Lower leg skin (tissue), 4 donors: ENCODE measurements around the gene PNMA6E. TPM values are rescaled to one million over a fixed set of nuclear protein-coding genes. Genes with fewer than 3 reads are reported as not detected.

Experiments
- DNase-seq, 2 donors: peaks; one replicate each; pipeline ENCODE4 v3.0.0-alpha.2; 2019; ENCODE audit warnings: low spot score in 2 of 2
- H3K4me3 ChIP-seq: fragments of 200-600 bp; sonication (generic); 2 replicates; pipeline ENCODE4 v1.5.1; 2017; ENCODE audit warnings: mild to moderate bottlenecking, low read depth; ENCODE audit not compliant: poor library complexity, severe bottlenecking
- CTCF ChIP-seq, 3 donors: fragments of 450-650 bp; IDR thresholded peaks; one replicate each; pipeline ENCODE4 v1.5.1; 2016; ENCODE audit warnings: antibody characterized with exemption in 3 of 3, mild to moderate bottlenecking in 3 of 3, moderate library complexity in 2 of 3
- POLR2A ChIP-seq, 2 donors: fragments of 450-650 bp; IDR thresholded peaks; one replicate each; pipeline ENCODE4 v1.6.1; 2016 to 2017; ENCODE audit warnings: antibody characterized with exemption in 2 of 2, mild to moderate bottlenecking in 1 of 2, moderate library complexity in 1 of 2
- WGBS, 2 donors: methylation state at CpG; one replicate each; pipeline ENCODE4 v1.1.5; 2018; 5-methylcytosine and 5-hydroxymethylcytosine counted together
- intact Hi-C: fragments of 100-400 bp; cut with DNase I; formaldehyde crosslinking; loops from one replicate; pipeline ENCODE4 v1.15.0; 2023; ENCODE audit warnings: low total_unique reads
- total RNA-seq, 4 donors: library from RNA; depleted of rRNA; stranded (reverse); fragments of >200 nt; gene quantifications; one replicate each; pipeline ENCODE4 v1.1.0, GENCODE V29; 2016

Gene PNMA6E
- total RNA-seq, 4 donors from 2014 or later: 0.13 to 0.20 TPM; not detected in 2

- no peak for TF ChIP-seq CTCF (IDR thresholded peaks at IDR 0.05)
- TF ChIP-seq POLR2A (IDR thresholded peaks at IDR 0.05): no peak
- 86 to 90% methylated on average over 19 to 28 of the region's 30 CpGs for WGBS, 2 donors
- H3K4me3 ChIP-seq: no peak overlapping the region
Measured at GRCh38 chrX:153409414-153410101, 8.4 kb upstream of the PNMA6E start.

GRCh38 chrX:153408871-153409351 is 7.8 kb upstream of the PNMA6E start:
- 84 to 86% methylated on average over 5 to 9 of the region's 12 CpGs for WGBS, 2 donors
- intact Hi-C loops: no loop called here
- H3K4me3 ChIP-seq: no peak overlapping the region
- DNase-seq: no peak
- TF ChIP-seq POLR2A (IDR thresholded peaks at IDR 0.05) (no peak), CTCF (IDR thresholded peaks at IDR 0.05) (no peak)

More at GRCh38 chrX:153409414-153410101, 8.4 kb upstream of the PNMA6E start:
- intact Hi-C loops: no loop called here
- no peak for DNase-seq

GRCh38 chrX:153408221-153408721 is 7.1 kb upstream of the PNMA6E start:
- H3K4me3 ChIP-seq: no peak overlapping the region
- TF ChIP-seq POLR2A (IDR thresholded peaks at IDR 0.05): no peak
- no peak for TF ChIP-seq CTCF (IDR thresholded peaks at IDR 0.05)
- no peak for DNase-seq
- intact Hi-C loops: no loop called here
- WGBS, 2 donors: 79 to 82% methylated on average over 3 to 10 of the region's 10 CpGs

- 60 to 73% methylated on average over 1 to 3 of the region's 3 CpGs for WGBS, 2 donors
- TF ChIP-seq CTCF (IDR thresholded peaks at IDR 0.05) (no peak), POLR2A (IDR thresholded peaks at IDR 0.05) (no peak)
- H3K4me3 ChIP-seq: no peak overlapping the region
- intact Hi-C loops: no loop called here
- no peak for DNase-seq
Measured at GRCh38 chrX:153407736-153408135, 6.6 kb upstream of the PNMA6E start.

GRCh38 chrX:153406903-153407302 is 5.8 kb upstream of the PNMA6E start:
- 47 to 72% methylated on average over 4 to 7 of the region's 7 CpGs for WGBS, 2 donors
- intact Hi-C loops: no loop called here
- no peak for TF ChIP-seq CTCF (IDR thresholded peaks at IDR 0.05)
- H3K4me3 ChIP-seq: no peak overlapping the region
- DNase-seq: no peak
